Measurements from ENCODE around the gene PAPOLG. TPM values are rescaled to one million over a fixed set of nuclear protein-coding genes. Genes with fewer than 3 reads are reported as not detected.
A peak's percentile ranks its signal among the peaks of the same experiment; 100 is the strongest.

PAPOLG gene
- total and polyA plus RNA-seq, 9 of the 15 experiments (the other 6 are each of a cell fraction or from before 2014, with no cell fraction given) = 3.9 to 16.3 (median 10.0) TPM

DNA sequence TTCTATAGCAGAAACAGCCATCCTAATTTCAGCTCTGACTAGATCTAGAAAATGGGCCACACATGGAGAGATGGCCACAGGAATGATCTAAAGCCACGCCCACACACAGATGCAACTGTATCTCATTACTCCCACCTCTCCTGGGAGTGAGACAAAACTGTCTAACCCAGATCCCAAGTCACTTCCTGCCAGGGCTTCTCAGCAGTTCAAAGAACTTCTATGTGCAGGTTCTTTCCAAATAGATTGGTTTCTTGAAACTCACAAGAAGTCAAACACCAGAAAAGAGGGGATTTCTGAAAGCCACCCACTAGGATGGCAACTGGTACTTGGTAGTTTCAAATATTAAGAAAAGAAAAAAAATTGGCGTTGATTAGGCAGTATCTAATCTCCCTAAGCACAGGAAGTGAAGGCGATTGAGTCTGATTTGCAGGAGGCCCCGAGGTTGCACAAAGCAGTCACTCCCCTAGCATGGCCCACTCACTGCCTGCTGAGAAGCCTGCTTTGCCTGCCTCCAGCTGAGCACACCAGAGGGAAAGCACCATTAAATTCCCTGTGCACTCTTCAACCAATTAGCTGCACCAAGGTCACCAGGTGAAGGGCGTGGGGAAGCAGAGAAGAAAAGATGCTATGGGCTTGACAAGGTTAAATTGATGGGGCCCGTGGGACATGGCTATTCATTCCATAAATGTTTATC is 51.1 kb downstream of the PAPOLG start (continued):
- TF ChIP-seq, protein P1, sequence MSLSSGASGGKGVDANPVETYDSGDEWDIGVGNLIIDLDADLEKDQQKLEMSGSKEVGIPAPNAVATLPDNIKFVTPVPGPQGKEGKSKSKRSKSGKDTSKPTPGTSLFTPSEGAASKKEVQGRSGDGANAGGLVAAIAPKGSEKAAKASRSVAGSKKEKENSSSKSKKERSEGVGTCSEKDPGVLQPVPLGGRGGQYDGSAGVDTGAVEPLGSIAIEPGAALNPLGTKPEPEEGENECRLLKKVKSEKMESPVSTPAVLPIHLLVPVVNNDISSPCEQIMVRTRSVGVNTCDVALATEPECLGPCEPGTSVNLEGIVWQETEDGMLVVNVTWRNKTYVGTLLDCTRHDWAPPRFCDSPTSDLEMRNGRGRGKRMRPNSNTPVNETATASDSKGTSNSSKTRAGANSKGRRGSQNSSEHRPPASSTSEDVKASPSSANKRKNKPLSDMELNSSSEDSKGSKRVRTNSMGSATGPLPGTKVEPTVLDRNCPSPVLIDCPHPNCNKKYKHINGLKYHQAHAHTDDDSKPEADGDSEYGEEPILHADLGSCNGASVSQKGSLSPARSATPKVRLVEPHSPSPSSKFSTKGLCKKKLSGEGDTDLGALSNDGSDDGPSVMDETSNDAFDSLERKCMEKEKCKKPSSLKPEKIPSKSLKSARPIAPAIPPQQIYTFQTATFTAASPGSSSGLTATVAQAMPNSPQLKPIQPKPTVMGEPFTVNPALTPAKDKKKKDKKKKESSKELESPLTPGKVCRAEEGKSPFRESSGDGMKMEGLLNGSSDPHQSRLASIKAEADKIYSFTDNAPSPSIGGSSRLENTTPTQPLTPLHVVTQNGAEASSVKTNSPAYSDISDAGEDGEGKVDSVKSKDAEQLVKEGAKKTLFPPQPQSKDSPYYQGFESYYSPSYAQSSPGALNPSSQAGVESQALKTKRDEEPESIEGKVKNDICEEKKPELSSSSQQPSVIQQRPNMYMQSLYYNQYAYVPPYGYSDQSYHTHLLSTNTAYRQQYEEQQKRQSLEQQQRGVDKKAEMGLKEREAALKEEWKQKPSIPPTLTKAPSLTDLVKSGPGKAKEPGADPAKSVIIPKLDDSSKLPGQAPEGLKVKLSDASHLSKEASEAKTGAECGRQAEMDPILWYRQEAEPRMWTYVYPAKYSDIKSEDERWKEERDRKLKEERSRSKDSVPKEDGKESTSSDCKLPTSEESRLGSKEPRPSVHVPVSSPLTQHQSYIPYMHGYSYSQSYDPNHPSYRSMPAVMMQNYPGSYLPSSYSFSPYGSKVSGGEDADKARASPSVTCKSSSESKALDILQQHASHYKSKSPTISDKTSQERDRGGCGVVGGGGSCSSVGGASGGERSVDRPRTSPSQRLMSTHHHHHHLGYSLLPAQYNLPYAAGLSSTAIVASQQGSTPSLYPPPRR (CRISPR knock-in tag; IDR thresholded peaks at IDR 0.05; ENCODE audit: borderline replicate concordance) = no peak
- TF ChIP-seq, protein P2, sequence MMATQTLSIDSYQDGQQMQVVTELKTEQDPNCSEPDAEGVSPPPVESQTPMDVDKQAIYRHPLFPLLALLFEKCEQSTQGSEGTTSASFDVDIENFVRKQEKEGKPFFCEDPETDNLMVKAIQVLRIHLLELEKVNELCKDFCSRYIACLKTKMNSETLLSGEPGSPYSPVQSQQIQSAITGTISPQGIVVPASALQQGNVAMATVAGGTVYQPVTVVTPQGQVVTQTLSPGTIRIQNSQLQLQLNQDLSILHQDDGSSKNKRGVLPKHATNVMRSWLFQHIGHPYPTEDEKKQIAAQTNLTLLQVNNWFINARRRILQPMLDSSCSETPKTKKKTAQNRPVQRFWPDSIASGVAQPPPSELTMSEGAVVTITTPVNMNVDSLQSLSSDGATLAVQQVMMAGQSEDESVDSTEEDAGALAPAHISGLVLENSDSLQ (IDR thresholded peaks at IDR 0.05) = peak; percentile 56; the same call in 1 of the 2 replicates
- TF ChIP-seq, protein P3, sequence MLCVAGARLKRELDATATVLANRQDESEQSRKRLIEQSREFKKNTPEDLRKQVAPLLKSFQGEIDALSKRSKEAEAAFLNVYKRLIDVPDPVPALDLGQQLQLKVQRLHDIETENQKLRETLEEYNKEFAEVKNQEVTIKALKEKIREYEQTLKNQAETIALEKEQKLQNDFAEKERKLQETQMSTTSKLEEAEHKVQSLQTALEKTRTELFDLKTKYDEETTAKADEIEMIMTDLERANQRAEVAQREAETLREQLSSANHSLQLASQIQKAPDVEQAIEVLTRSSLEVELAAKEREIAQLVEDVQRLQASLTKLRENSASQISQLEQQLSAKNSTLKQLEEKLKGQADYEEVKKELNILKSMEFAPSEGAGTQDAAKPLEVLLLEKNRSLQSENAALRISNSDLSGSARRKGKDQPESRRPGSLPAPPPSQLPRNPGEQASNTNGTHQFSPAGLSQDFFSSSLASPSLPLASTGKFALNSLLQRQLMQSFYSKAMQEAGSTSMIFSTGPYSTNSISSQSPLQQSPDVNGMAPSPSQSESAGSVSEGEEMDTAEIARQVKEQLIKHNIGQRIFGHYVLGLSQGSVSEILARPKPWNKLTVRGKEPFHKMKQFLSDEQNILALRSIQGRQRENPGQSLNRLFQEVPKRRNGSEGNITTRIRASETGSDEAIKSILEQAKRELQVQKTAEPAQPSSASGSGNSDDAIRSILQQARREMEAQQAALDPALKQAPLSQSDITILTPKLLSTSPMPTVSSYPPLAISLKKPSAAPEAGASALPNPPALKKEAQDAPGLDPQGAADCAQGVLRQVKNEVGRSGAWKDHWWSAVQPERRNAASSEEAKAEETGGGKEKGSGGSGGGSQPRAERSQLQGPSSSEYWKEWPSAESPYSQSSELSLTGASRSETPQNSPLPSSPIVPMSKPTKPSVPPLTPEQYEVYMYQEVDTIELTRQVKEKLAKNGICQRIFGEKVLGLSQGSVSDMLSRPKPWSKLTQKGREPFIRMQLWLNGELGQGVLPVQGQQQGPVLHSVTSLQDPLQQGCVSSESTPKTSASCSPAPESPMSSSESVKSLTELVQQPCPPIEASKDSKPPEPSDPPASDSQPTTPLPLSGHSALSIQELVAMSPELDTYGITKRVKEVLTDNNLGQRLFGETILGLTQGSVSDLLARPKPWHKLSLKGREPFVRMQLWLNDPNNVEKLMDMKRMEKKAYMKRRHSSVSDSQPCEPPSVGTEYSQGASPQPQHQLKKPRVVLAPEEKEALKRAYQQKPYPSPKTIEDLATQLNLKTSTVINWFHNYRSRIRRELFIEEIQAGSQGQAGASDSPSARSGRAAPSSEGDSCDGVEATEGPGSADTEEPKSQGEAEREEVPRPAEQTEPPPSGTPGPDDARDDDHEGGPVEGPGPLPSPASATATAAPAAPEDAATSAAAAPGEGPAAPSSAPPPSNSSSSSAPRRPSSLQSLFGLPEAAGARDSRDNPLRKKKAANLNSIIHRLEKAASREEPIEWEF (CRISPR knock-in tag; IDR thresholded peaks at IDR 0.05) = no peak
- TF ChIP-seq RBM25 (IDR thresholded peaks at IDR 0.05; ENCODE audit: low read depth, low read length, severe bottlenecking) = no peak
- TF ChIP-seq ZNF431 (CRISPR knock-in tag; IDR thresholded peaks at IDR 0.05) = no peak
- TF ChIP-seq NFE2 (IDR thresholded peaks at IDR 0.05; ENCODE audit: low read depth) = 0 out of 2 replicates have a peak, but pooled peaks have one; percentile 2
- TF ChIP-seq, protein P4, sequence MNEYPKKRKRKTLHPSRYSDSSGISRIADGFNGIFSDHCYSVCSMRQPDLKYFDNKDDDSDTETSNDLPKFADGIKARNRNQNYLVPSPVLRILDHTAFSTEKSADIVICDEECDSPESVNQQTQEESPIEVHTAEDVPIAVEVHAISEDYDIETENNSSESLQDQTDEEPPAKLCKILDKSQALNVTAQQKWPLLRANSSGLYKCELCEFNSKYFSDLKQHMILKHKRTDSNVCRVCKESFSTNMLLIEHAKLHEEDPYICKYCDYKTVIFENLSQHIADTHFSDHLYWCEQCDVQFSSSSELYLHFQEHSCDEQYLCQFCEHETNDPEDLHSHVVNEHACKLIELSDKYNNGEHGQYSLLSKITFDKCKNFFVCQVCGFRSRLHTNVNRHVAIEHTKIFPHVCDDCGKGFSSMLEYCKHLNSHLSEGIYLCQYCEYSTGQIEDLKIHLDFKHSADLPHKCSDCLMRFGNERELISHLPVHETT (CRISPR knock-in tag; conservative IDR thresholded peaks at IDR 0.05 in 1 of 2, IDR thresholded peaks at IDR 0.05 in 1 of 2) = 0 out of 4 replicates have a peak, but pooled peaks of 1 of the 2 experiments have one; percentile 24
- TF ChIP-seq, protein P5, sequence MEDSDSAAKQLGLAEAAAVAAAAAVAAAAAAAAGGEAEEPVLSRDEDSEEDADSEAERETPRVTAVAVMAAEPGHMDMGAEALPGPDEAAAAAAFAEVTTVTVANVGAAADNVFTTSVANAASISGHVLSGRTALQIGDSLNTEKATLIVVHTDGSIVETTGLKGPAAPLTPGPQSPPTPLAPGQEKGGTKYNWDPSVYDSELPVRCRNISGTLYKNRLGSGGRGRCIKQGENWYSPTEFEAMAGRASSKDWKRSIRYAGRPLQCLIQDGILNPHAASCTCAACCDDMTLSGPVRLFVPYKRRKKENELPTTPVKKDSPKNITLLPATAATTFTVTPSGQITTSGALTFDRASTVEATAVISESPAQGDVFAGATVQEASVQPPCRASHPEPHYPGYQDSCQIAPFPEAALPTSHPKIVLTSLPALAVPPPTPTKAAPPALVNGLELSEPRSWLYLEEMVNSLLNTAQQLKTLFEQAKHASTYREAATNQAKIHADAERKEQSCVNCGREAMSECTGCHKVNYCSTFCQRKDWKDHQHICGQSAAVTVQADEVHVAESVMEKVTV (CRISPR knock-in tag; IDR thresholded peaks at IDR 0.05) = no peak
- TF ChIP-seq ZNF561 (CRISPR knock-in tag; conservative IDR thresholded peaks at IDR 0.05) = no peak
- no peak for TF ChIP-seq ZC3H11A (IDR thresholded peaks at IDR 0.05; ENCODE audit: low read depth, low read length)
- TF ChIP-seq MTF1 (CRISPR knock-in tag; IDR thresholded peaks at IDR 0.05; ENCODE audit: borderline replicate concordance) = no peak
